Pancreas (tissue), 10 donors: ENCODE data around the gene UBE2A. TPM values are rescaled to one million over a fixed set of nuclear protein-coding genes. Genes with fewer than 3 reads are reported as not detected.

Experiments
- ATAC-seq, 4 donors: fragments of 200-7000 bp; cut with Tn5 transposase; one replicate each; pipeline versions ENCODE4 v1.8.0 to v1.9.1; 2020; ENCODE audit warnings: mild to moderate bottlenecking in 4 of 4, moderate library complexity in 4 of 4
- DNase-seq, 6 donors: peaks; one replicate each; pipeline ENCODE4 v3.0.0-alpha.2; 2020
- FAIRE-seq: peaks from 2 replicates; lab custom pipeline; 2012; peaks lifted over from hg19 to GRCh38; lab: Jason Lieb, UNC
- H3K27ac ChIP-seq, 4 donors: fragments of 200-600 bp; sonication (generic); 1 replicate in 3 of 4; 2 replicates in 1 of 4; pipeline versions ENCODE4 v1.5.0 to v1.8.0; 2020
- H3K27me3 ChIP-seq, 4 donors: fragments of 200-600 bp; one replicate each; pipeline ENCODE4 v1.8.0; 2021
- H3K36me3 ChIP-seq, 3 donors: fragments of 200-600 bp; sonication (generic) in 1 of 3; one replicate each; pipeline versions ENCODE4 v1.5.0 to v1.8.0; 2020 to 2021
- H3K4me1 ChIP-seq, 3 donors: fragments of 200-600 bp; one replicate each; pipeline ENCODE4 v1.8.0; 2021
- H3K4me3 ChIP-seq, 4 donors: fragments of 200-600 bp; sonication (generic) in 2 of 4; one replicate each; pipeline versions ENCODE4 v1.5.0 to v1.8.0; 2020 to 2021
- H3K9me3 ChIP-seq, 4 donors: fragments of 200-600 bp; one replicate each; pipeline ENCODE4 v1.8.0; 2021
- CTCF ChIP-seq, 4 donors: fragments of 200-600 bp; sonication (generic) in 3 of 4; IDR thresholded peaks; one replicate each; pipeline versions ENCODE4 v1.5.0 to v1.8.0; 2021; ENCODE audit warnings: antibody characterized with exemption in 4 of 4
- WGBS, 2 donors: extraction: QIAGEN DNeasy Blood & Tissue Kit; methylation state at CpG; one replicate each; pipeline ENCODE4 v1.1.7; 2013; 5-methylcytosine and 5-hydroxymethylcytosine counted together
- intact Hi-C, 3 donors: fragments of 100-400 bp; cut with DNase I; formaldehyde crosslinking; loops; one replicate each; pipeline versions ENCODE4 v1.11.1 to v1.14.2; 2022
- polyA plus RNA-seq, 2 donors: library from polyadenylated mRNA; stranded (reverse); fragments of 200-250 nt; gene quantifications; one replicate each; pipeline ENCODE4 v1.2.3, GENCODE V29; 2013
- total RNA-seq, 6 donors: library from RNA; stranded (reverse); fragmentation: NEBNext Ultra II Directional in 4 of 6; extraction: Animal tissue kit (Norgen Biotek cat#: 25700) in 4 of 6; gene quantifications; one replicate each; pipeline versions ENCODE4 v1.2.1 to v1.2.4, GENCODE V29; 2021 to 2023
- donor health status: healthy with polysubstance abuse.
- donor health status: DM: no; HTN: no; CAD: no; lungs with moderate emphysema.
- donor health status: DM: no; HTN: no; CAD: no.
- donor health status: control.
- donor health status: control.
- donor health status: Bipolar disorder and iron deficiency.
- donor health status: DM: yes; HTN: yes; CAD: no.
- donor health status: DM: no; HTN: no; CAD: no.
- donor health status: DM: no; HTN: no; CAD: no.
- donor health status: DM: yes; HTN: yes; CAD: no.

Gene UBE2A
- total RNA-seq (10 to 100 TPM; 11.4 to 25.7 (median 15.1) TPM), polyA plus RNA-seq (10 to 100 TPM; 18.1 to 33.8 TPM)

DNA sequence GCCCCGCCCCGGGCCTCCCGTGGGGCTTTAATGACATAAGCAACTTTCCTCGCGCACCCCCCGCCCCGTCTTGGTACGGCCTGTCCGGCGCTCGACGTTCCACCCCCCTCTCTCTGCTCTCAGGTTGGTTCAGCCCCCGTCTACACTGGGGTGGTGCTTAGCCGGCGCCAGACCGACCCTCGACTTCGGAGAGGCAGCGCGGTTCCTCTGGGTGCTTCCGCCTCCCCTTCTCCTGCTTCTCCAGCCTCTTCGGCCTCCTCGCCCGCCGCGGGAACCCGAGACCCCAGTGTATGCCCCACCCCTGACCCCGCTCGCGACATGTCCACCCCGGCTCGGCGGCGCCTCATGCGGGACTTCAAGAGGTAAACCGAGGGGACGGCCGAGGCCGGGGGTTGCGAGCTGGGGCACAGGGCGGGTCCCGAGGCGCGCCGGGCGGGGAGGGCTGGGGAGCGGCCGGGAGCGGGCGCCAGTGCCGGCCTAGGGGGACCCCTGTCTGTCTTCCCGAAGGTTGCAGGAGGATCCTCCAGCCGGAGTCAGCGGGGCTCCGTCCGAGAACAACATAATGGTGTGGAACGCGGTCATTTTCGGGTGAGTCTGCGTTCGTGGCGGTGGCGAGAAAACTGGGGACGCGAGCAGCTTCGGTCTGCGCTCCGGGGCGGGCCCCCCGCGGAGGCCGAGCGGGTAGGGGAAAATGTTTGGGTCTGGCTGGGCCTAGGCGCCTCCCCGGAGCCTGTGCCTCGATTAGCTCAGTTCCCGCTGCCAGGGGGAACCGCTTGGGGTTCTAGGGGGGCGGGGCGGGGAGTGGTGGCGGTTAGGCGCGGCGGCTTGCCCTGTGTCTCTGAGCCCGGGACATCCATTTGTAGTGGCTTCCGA is at the start of gene UBE2A:
Gene UBE2A (plus strand): TSS at position 170 of the 873 bp plus-strand sequence. CDS start 149 bp downstream, at position 319.
- intact Hi-C loops: no loop called here
- peak; percentile 97 to 98 (median 98) for ATAC-seq
- Histone ChIP-seq H3K36me3 (no peaks in the 10 kb centered on the region), H3K4me1 (no peaks in the 10 kb centered on the region), H3K27ac (peak within 1 kb of the TSS; percentile 14 to 80 (median 75)), H3K9me3 (no peaks in the 10 kb centered on the region), H3K27me3 (no peaks in the 10 kb centered on the region), H3K4me3 (peak within 1 kb of the TSS; percentile 33 to 63 (median 52))
- 0 to 30% methylated on average over 76 to 86 of the region's 86 CpGs for WGBS, 2 donors
- peak; percentile 93 for FAIRE-seq
- no peak for TF ChIP-seq CTCF (IDR thresholded peaks at IDR 0.05)
- peak; percentile 84 to 92 (median 86) for DNase-seq

DNA sequence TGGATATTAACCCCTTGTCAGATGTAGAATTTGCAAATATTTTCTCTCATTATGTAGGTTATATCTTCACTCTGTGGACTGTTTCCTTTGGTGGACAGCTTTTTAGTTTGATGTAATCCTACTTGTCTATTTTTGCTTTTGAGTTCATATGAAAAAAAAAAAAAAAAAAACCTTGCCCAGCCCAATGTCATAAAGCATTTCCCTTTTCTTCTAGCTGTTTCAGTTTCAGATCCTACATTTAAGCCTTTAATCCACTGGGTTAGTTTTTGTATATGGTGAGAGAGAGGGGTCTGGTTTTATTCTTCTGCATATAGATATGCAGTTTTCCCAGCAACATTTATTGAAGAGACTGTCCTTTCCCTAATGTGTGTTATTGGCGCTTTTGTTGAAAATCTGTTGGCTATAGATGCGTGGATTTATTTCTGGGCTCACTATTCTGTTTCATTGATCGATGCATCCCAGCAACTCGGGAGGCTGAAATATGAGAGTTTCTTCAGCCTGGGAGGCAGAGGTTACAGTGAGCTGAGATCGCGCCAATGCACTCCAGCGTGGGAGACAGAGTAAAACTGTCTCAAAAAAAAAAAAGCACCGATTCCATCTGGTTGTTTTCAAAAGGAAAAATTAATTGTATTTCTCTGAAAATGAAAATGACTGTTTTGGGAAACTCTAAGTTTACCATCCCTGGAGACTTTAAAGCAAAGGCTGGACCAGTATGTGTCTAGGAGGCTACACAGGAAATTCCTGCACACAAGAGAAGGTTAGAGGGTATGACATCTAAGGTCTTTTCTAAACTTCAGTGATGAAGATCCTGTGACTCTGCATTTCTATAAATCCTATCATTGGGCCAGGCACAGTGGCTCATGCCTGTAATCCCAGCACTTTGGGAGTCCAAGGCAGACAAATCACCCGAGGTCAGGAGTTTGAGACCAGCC is 44.8 kb upstream of the UBE2A start:
- Histone ChIP-seq H3K4me1 (no peaks in the 10 kb centered on the region), H3K36me3 (no peaks in the 10 kb centered on the region), H3K4me3 (no peak overlapping the region), H3K27ac (no peak overlapping the region), H3K27me3 (no peaks in the 10 kb centered on the region), H3K9me3 (no peaks in the 10 kb centered on the region)
- intact Hi-C loops: no loop called here
- no peak for TF ChIP-seq CTCF (IDR thresholded peaks at IDR 0.05)
- FAIRE-seq (no peak), ATAC-seq (no peak), DNase-seq (no peak)
- 72 to 78% methylated on average over 9 of the region's 9 CpGs for WGBS, 2 donors

GRCh38 chrX:119537487-119537886 is 36.9 kb upstream of the UBE2A start:
- H3K4me3 ChIP-seq: no peak overlapping the region
- intact Hi-C loops: no loop called here
- ATAC-seq (no peak), FAIRE-seq (no peak), DNase-seq (no peak)
- no peaks in the 10 kb centered on the region for H3K27me3 ChIP-seq
- no peaks in the 10 kb centered on the region for H3K36me3 ChIP-seq
- no peak overlapping the region for H3K27ac ChIP-seq
- 59 to 95% methylated on average over 3 of the region's 3 CpGs for WGBS, 2 donors
- no peak for TF ChIP-seq CTCF (IDR thresholded peaks at IDR 0.05)
- H3K4me1 ChIP-seq: no peaks in the 10 kb centered on the region
- no peaks in the 10 kb centered on the region for H3K9me3 ChIP-seq

- no peak for ATAC-seq
- TF ChIP-seq CTCF (IDR thresholded peaks at IDR 0.05): no peak
- FAIRE-seq: no peak
- DNase-seq: no peak
- no peaks in the 10 kb centered on the region for H3K4me1 ChIP-seq
- no peaks in the 10 kb centered on the region for H3K9me3 ChIP-seq
- intact Hi-C loops: no loop called here
- no peak overlapping the region for H3K4me3 ChIP-seq
- H3K36me3 ChIP-seq: no peaks in the 10 kb centered on the region
- no peaks in the 10 kb centered on the region for H3K27me3 ChIP-seq
- WGBS, 2 donors: 26 to 50% methylated on average over 2 of the region's 2 CpGs
- H3K27ac ChIP-seq: no peak overlapping the region
These were observed 34.5 kb upstream of the UBE2A start for GRCh38 chrX:119539872-119540271.
